ENCODE data around the gene DPF3.

Gene DPF3

DNA sequence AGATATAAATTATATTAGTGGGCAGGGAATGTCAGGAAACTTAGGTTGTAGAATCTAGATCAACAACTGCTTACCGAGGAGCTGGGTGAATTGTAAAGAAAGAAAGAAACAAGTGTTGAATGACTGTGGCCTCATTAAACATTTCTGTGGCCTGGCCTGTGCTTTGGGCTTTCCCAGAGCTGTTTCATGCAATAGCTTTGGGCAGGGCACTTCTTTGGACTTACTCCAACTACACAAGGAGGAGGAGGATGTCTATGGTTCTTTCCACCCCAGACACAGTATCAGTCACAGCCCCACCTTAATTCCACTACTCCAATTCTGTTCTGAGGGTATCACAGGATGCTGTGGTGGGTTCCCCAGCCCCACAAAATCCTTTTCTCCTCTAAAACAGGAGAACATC is 38.0 kb downstream of the DPF3 start:
- no peak overlapping the region for H3K27ac ChIP-seq (ENCODE audit: low read depth, low read length)
- no peaks in the 10 kb centered on the region for H3K4me1 ChIP-seq (ENCODE audit: control insufficient read depth, low read length)
- H3K79me2 ChIP-seq (ENCODE audit: control insufficient read depth, low read length), result no peaks in the 10 kb centered on the region
- H3K27me3 ChIP-seq (ENCODE audit: control insufficient read depth, low read length), result no peaks in the 10 kb centered on the region
- no peak overlapping the region for H3K4me2 ChIP-seq (ENCODE audit: low read length)
- no peaks in the 10 kb centered on the region for H3K36me3 ChIP-seq (ENCODE audit: control insufficient read depth, low read length)
- no peaks in the 10 kb centered on the region for H3K9me3 ChIP-seq (ENCODE audit: control insufficient read depth, insufficient read depth, low read length)
- H3F3A ChIP-seq (ENCODE audit: control insufficient read depth, insufficient read depth), result no peaks in the 10 kb centered on the region
- H3K9me2 ChIP-seq (replicated peaks; ENCODE audit: control insufficient read depth, low read length), result no peaks in the 10 kb centered on the region
- no peak for TF ChIP-seq EZH2phosphoT487 (IDR thresholded peaks at IDR 0.05; ENCODE audit: borderline replicate concordance, low read length)
- TF ChIP-seq, protein P1, sequence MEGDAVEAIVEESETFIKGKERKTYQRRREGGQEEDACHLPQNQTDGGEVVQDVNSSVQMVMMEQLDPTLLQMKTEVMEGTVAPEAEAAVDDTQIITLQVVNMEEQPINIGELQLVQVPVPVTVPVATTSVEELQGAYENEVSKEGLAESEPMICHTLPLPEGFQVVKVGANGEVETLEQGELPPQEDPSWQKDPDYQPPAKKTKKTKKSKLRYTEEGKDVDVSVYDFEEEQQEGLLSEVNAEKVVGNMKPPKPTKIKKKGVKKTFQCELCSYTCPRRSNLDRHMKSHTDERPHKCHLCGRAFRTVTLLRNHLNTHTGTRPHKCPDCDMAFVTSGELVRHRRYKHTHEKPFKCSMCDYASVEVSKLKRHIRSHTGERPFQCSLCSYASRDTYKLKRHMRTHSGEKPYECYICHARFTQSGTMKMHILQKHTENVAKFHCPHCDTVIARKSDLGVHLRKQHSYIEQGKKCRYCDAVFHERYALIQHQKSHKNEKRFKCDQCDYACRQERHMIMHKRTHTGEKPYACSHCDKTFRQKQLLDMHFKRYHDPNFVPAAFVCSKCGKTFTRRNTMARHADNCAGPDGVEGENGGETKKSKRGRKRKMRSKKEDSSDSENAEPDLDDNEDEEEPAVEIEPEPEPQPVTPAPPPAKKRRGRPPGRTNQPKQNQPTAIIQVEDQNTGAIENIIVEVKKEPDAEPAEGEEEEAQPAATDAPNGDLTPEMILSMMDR (IDR thresholded peaks at IDR 0.05; ENCODE audit: low read depth, low read length, poor library complexity, severe bottlenecking), result no peak
- H4K20me1 ChIP-seq (ENCODE audit: control insufficient read depth, insufficient read depth, low read depth, low read length), result no peaks in the 10 kb centered on the region
- H3K4me3 ChIP-seq (ENCODE audit: low read length), result no peak overlapping the region

DNA sequence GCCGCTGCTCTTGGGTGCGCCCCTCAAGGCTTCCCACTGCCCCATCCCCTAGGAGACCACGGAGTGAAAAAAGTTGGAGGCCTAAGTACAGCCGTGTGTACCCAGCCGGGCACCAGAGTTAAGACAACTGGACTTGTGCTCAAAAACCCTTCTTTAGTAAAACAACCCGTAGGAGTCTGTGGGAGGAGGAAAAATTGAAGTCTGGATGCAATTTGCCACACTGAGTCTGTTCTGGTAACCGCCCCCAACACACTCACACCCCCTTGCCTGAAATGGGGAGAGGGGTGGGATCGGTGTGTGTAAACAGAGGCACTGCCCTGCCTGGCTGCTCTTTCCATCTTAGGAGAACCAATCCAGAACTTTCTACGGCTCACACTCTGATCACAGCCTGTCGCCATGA is 41.7 kb downstream of the DPF3 start:
- Histone ChIP-seq H3K27me3 (ENCODE audit: control insufficient read depth, low read length) (no peaks in the 10 kb centered on the region), H3K36me3 (ENCODE audit: control insufficient read depth, low read length) (no peaks in the 10 kb centered on the region), H3K9me3 (ENCODE audit: control insufficient read depth, insufficient read depth, low read length) (no peaks in the 10 kb centered on the region), H4K20me1 (ENCODE audit: control insufficient read depth, insufficient read depth, low read depth, low read length) (no peaks in the 10 kb centered on the region), H3K4me2 (ENCODE audit: low read length) (no peak overlapping the region), H3F3A (ENCODE audit: control insufficient read depth, insufficient read depth) (no peaks in the 10 kb centered on the region), H3K9me2 (replicated peaks; ENCODE audit: control insufficient read depth, low read length) (no peaks in the 10 kb centered on the region), H3K27ac (ENCODE audit: low read depth, low read length) (no peak overlapping the region), H3K4me3 (ENCODE audit: low read length) (no peak overlapping the region), H3K79me2 (ENCODE audit: control insufficient read depth, low read length) (no peaks in the 10 kb centered on the region), H3K4me1 (ENCODE audit: control insufficient read depth, low read length) (no peaks in the 10 kb centered on the region)
- TF ChIP-seq EZH2phosphoT487 (IDR thresholded peaks at IDR 0.05; ENCODE audit: borderline replicate concordance, low read length), result no peak
- TF ChIP-seq, protein P1 (IDR thresholded peaks at IDR 0.05; ENCODE audit: low read depth, low read length, poor library complexity, severe bottlenecking), result no peak

DNA sequence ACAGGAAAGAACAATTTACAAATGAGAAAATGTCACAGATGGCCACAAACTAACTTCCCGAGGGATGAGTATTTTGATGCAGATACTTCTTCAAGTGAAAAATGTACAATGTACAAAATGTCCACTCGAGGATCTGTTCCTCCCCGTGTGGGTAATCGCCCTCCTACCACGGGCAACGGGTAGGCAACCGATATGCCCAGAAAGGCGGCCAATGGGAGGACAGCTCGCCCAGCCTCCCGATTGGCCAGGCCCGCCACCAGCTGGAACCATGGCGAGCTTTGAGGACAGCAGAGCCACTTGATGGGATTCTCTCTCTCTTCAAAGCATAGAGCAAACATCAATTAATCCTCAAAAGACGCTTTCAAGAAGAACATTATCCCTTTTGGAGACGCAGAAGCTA is 42.3 kb downstream of the DPF3 start:
- Histone ChIP-seq H3F3A (ENCODE audit: control insufficient read depth, insufficient read depth) (no peaks in the 10 kb centered on the region), H3K79me2 (ENCODE audit: control insufficient read depth, low read length) (no peaks in the 10 kb centered on the region), H3K36me3 (ENCODE audit: control insufficient read depth, low read length) (no peaks in the 10 kb centered on the region), H3K9me2 (replicated peaks; ENCODE audit: control insufficient read depth, low read length) (no peaks in the 10 kb centered on the region), H4K20me1 (ENCODE audit: control insufficient read depth, insufficient read depth, low read depth, low read length) (no peaks in the 10 kb centered on the region), H3K27ac (ENCODE audit: low read depth, low read length) (no peak overlapping the region), H3K4me3 (ENCODE audit: low read length) (no peak overlapping the region), H3K9me3 (ENCODE audit: control insufficient read depth, insufficient read depth, low read length) (no peaks in the 10 kb centered on the region), H3K4me2 (ENCODE audit: low read length) (no peak overlapping the region), H3K4me1 (ENCODE audit: control insufficient read depth, low read length) (no peaks in the 10 kb centered on the region), H3K27me3 (ENCODE audit: control insufficient read depth, low read length) (no peaks in the 10 kb centered on the region)
- TF ChIP-seq, protein P1 (IDR thresholded peaks at IDR 0.05; ENCODE audit: low read depth, low read length, poor library complexity, severe bottlenecking), result no peak
- TF ChIP-seq EZH2phosphoT487 (IDR thresholded peaks at IDR 0.05; ENCODE audit: borderline replicate concordance, low read length), result no peak

DNA sequence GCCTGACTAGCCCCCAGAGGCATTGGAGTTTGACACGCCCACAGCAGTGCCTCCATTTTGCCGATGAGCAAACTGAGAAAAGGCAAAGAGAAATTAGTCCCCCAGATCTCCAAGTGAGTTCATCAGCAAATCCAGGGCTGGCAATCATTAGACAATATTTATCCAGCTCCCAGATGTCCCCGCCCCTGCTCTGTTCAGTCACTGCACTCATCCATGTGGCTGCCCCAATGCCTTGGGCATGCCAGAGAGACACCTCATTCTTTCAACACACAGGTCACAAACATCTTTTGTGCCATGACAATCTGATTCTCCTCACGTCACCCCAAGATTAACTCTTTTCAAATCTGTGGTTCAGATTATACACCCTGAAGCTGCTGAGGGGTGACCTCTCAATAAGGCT is 43.5 kb downstream of the DPF3 start:
- no peak overlapping the region for H3K4me3 ChIP-seq (ENCODE audit: low read length)
- H3K9me3 ChIP-seq (ENCODE audit: control insufficient read depth, insufficient read depth, low read length), result no peaks in the 10 kb centered on the region
- no peaks in the 10 kb centered on the region for H3K4me1 ChIP-seq (ENCODE audit: control insufficient read depth, low read length)
- no peaks in the 10 kb centered on the region for H3K79me2 ChIP-seq (ENCODE audit: control insufficient read depth, low read length)
- no peaks in the 10 kb centered on the region for H4K20me1 ChIP-seq (ENCODE audit: control insufficient read depth, insufficient read depth, low read depth, low read length)
- H3F3A ChIP-seq (ENCODE audit: control insufficient read depth, insufficient read depth), result no peaks in the 10 kb centered on the region
- TF ChIP-seq EZH2phosphoT487 (IDR thresholded peaks at IDR 0.05; ENCODE audit: borderline replicate concordance, low read length), result no peak
- TF ChIP-seq, protein P1 (IDR thresholded peaks at IDR 0.05; ENCODE audit: low read depth, low read length, poor library complexity, severe bottlenecking), result no peak
- no peaks in the 10 kb centered on the region for H3K27me3 ChIP-seq (ENCODE audit: control insufficient read depth, low read length)
- no peak overlapping the region for H3K4me2 ChIP-seq (ENCODE audit: low read length)
- H3K27ac ChIP-seq (ENCODE audit: low read depth, low read length), result no peak overlapping the region
- H3K9me2 ChIP-seq (replicated peaks; ENCODE audit: control insufficient read depth, low read length), result no peaks in the 10 kb centered on the region
- H3K36me3 ChIP-seq (ENCODE audit: control insufficient read depth, low read length), result no peaks in the 10 kb centered on the region
